Measurements from ENCODE around the gene SKP2.
"Not testable (repeated sequence)": the region's sequence is repeated elsewhere in the genome, so short reads cannot be mapped to it uniquely, and the experiment has no call there.

SKP2 gene

GRCh38 chr5:36151434-36152323, at the start of gene SKP2, which contains the start of gene LMBRD2:
Gene SKP2 (plus strand): TSS chr5:36152111. CDS start chr5:36152263, 152 bp downstream.
Gene LMBRD2 (minus strand): TSS chr5:36151887. CDS start chr5:36143349, 8,538 bp downstream.
- no peak for TF ChIP-seq GATA1 (IDR thresholded peaks at IDR 0.05; ENCODE audit: low read depth, low read length)
- TF ChIP-seq POLR2A (IDR thresholded peaks at IDR 0.05; ENCODE audit: low read length), result peak; percentile 72
- peak; percentile 97 to 98 for DNase-seq

- TF ChIP-seq GATA1 (IDR thresholded peaks at IDR 0.05; ENCODE audit: low read depth, low read length) (no peak), POLR2A (IDR thresholded peaks at IDR 0.05; ENCODE audit: low read length) (no peak)
- DNase-seq, result peak in 1 of 2 experiments; percentile 10
These were observed 46.1 kb upstream of the SKP2 start for GRCh38 chr5:36105819-36106218.

GRCh38 chr5:36108758-36109460, 43.0 kb upstream of the SKP2 start:
- TF ChIP-seq POLR2A (IDR thresholded peaks at IDR 0.05; ENCODE audit: low read length) (no peak), GATA1 (IDR thresholded peaks at IDR 0.05; ENCODE audit: low read depth, low read length) (no peak)
- peak; percentile 16 to 30 for DNase-seq

GRCh38 chr5:36111238-36111637, 40.7 kb upstream of the SKP2 start:
- peak; percentile 31 to 83 for DNase-seq
- TF ChIP-seq GATA1 (IDR thresholded peaks at IDR 0.05; ENCODE audit: low read depth, low read length) (no peak), POLR2A (IDR thresholded peaks at IDR 0.05; ENCODE audit: low read length) (no peak)

GRCh38 chr5:36125868-36126267, 26.0 kb upstream of the SKP2 start:
- TF ChIP-seq GATA1 (IDR thresholded peaks at IDR 0.05; ENCODE audit: low read depth, low read length) (no peak), POLR2A (IDR thresholded peaks at IDR 0.05; ENCODE audit: low read length) (no peak)
- peak; percentile 47 to 64 for DNase-seq

- DNase-seq, result no peak
- TF ChIP-seq GATA1 (IDR thresholded peaks at IDR 0.05; ENCODE audit: low read depth, low read length), result no peak
- TF ChIP-seq POLR2A (IDR thresholded peaks at IDR 0.05; ENCODE audit: low read length), result no peak
These were observed 23.1 kb upstream of the SKP2 start for GRCh38 chr5:36128795-36129194.

GRCh38 chr5:36129666-36130065, 22.2 kb upstream of the SKP2 start:
- DNase-seq, result not testable (repeated sequence)

- DNase-seq, result not testable (repeated sequence)
These were observed 18.9 kb upstream of the SKP2 start for GRCh38 chr5:36133009-36133408.

- TF ChIP-seq GATA1 (IDR thresholded peaks at IDR 0.05; ENCODE audit: low read depth, low read length) (no peak), POLR2A (IDR thresholded peaks at IDR 0.05; ENCODE audit: low read length) (no peak)
- no peak for DNase-seq
These were observed 15.9 kb upstream of the SKP2 start for GRCh38 chr5:36135988-36136387.

- no peak for DNase-seq
- TF ChIP-seq GATA1 (IDR thresholded peaks at IDR 0.05; ENCODE audit: low read depth, low read length) (no peak), POLR2A (IDR thresholded peaks at IDR 0.05; ENCODE audit: low read length) (no peak)
These were observed 15.3 kb upstream of the SKP2 start for GRCh38 chr5:36136581-36136980.

GRCh38 chr5:36138900-36139683, 12.8 kb upstream of the SKP2 start:
- no peak for TF ChIP-seq POLR2A (IDR thresholded peaks at IDR 0.05; ENCODE audit: low read length)
- no peak for TF ChIP-seq GATA1 (IDR thresholded peaks at IDR 0.05; ENCODE audit: low read depth, low read length)
- DNase-seq, result peak; percentile 7 to 21

GRCh38 chr5:36145311-36145710, 6.6 kb upstream of the SKP2 start:
- TF ChIP-seq GATA1 (IDR thresholded peaks at IDR 0.05; ENCODE audit: low read depth, low read length), result no peak
- no peak for TF ChIP-seq POLR2A (IDR thresholded peaks at IDR 0.05; ENCODE audit: low read length)
- DNase-seq, result peak; percentile 37 to 60

- TF ChIP-seq GATA1 (IDR thresholded peaks at IDR 0.05; ENCODE audit: low read depth, low read length) (no peak), POLR2A (IDR thresholded peaks at IDR 0.05; ENCODE audit: low read length) (no peak)
- DNase-seq, result no peak
These were observed 5.5 kb upstream of the SKP2 start for GRCh38 chr5:36146390-36146789.

GRCh38 chr5:36147681-36148080, 4.2 kb upstream of the SKP2 start:
- no peak for DNase-seq
- TF ChIP-seq GATA1 (IDR thresholded peaks at IDR 0.05; ENCODE audit: low read depth, low read length), result no peak
- TF ChIP-seq POLR2A (IDR thresholded peaks at IDR 0.05; ENCODE audit: low read length), result no peak

Data from erythroblast (primary cell).